Germinal center (tissue), 1 donor: Measurements from ENCODE around the gene ISG20.
"Not testable (repeated sequence)": the region's sequence is repeated elsewhere in the genome, so short reads cannot be mapped to it uniquely, and the experiment has no call there.

Experiments
- DNase-seq: peaks from one replicate; pipeline ENCODE4 v3.0.0; 2012; ENCODE audit warnings: mixed read lengths, low spot score

Gene ISG20

GRCh38 chr15:88636654-88637053, 2.2 kb upstream of the ISG20 start:
- DNase-seq, result no peak

- no peak for DNase-seq
Measured at GRCh38 chr15:88637436-88637835, 1.4 kb upstream of the ISG20 start.

- DNase-seq, result no peak
Measured at GRCh38 chr15:88637841-88638625, 783 bp upstream of the ISG20 start.

GRCh38 chr15:88641959-88642452, 3.2 kb downstream of the ISG20 start:
- DNase-seq, result no peak

GRCh38 chr15:88642514-88642913, 3.7 kb downstream of the ISG20 start:
- DNase-seq, result not testable (repeated sequence)

- DNase-seq, result no peak
Measured at GRCh38 chr15:88644741-88645140, 5.9 kb downstream of the ISG20 start.

- DNase-seq, result peak; percentile 22
Measured at GRCh38 chr15:88645171-88646087, 6.6 kb downstream of the ISG20 start.

- DNase-seq, result no peak
Measured at GRCh38 chr15:88646088-88646405, 7.2 kb downstream of the ISG20 start.

- no peak for DNase-seq
Measured at GRCh38 chr15:88646951-88647350, 8.1 kb downstream of the ISG20 start.

- DNase-seq, result peak; percentile 74
Measured at GRCh38 chr15:88647351-88648105, 8.7 kb downstream of the ISG20 start.

- DNase-seq, result no peak
Measured at GRCh38 chr15:88648357-88649214, 9.8 kb downstream of the ISG20 start.

GRCh38 chr15:88649286-88649733, 10.5 kb downstream of the ISG20 start:
- peak; percentile 44 for DNase-seq

GRCh38 chr15:88649753-88650551, 11.1 kb downstream of the ISG20 start:
- DNase-seq, result no peak

GRCh38 chr15:88650556-88650955, 11.7 kb downstream of the ISG20 start:
- no peak for DNase-seq

- no peak for DNase-seq
Measured at GRCh38 chr15:88651136-88651732, 12.4 kb downstream of the ISG20 start.

GRCh38 chr15:88651971-88652370, 13.2 kb downstream of the ISG20 start:
- DNase-seq, result no peak

GRCh38 chr15:88652456-88653199, 13.8 kb downstream of the ISG20 start:
- no peak for DNase-seq

GRCh38 chr15:88653200-88654064, 14.6 kb downstream of the ISG20 start:
- no peak for DNase-seq
